HUES64 (cell line): Measurements from ENCODE around the gene DERL3.

Experiments used
- H3K27ac ChIP-seq: 2 replicates; pipeline ENCODE4 v1.7.0; 2013; ENCODE audit warnings: low read depth, low read length, inconsistent platforms
- H3K27me3 ChIP-seq: 2 replicates; pipeline ENCODE4 v1.6.1; 2013; ENCODE audit warnings: mild to moderate bottlenecking, low read length; ENCODE audit not compliant: insufficient read depth
- H3K36me3 ChIP-seq: 2 replicates; pipeline ENCODE4 v1.6.1; 2013; ENCODE audit warnings: mild to moderate bottlenecking, low read length; ENCODE audit not compliant: insufficient read depth
- H3K4me1 ChIP-seq: 2 replicates; pipeline ENCODE4 v1.6.1; 2013; ENCODE audit warnings: mild to moderate bottlenecking, low read length, moderate library complexity; ENCODE audit not compliant: insufficient read depth
- H3K4me3 ChIP-seq: 2 replicates; pipeline ENCODE4 v1.5.1; 2013; ENCODE audit warnings: mild to moderate bottlenecking, low read length, moderate library complexity
- H3K9ac ChIP-seq: 2 replicates; pipeline ENCODE4 v1.6.1; 2013; ENCODE audit warnings: mild to moderate bottlenecking, low read depth, low read length
- H3K9me3 ChIP-seq: 2 replicates; pipeline ENCODE4 v1.6.1; 2013; ENCODE audit warnings: low read depth, low read length; ENCODE audit not compliant: insufficient read depth
- WGBS: fragments of 150-250, 120-280 bp; methylation state at CpG from one replicate; pipeline ENCODE4 v1.1.7; 2013; ENCODE audit warnings: missing lambda C conversion rate; 5-methylcytosine and 5-hydroxymethylcytosine counted together

Gene DERL3

DNA sequence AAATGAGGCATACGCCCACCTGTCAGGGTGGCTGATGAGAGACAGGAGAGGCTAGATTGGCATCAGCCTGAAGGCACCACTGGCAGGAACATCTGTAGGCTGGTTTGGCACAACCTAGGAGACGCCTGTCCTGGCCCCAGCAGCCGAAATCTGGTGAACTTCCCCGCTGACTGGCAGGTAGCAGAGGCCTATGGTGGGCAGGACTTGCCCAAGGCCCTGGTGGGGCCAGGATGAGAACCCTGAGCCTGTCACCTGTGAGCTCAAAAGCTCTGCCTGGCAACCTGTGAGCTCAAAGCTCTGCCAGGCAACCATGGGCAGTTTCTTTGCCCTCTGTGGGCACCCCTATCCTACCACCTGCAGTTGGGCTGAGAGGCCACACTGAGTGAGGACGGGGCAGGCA is 2.5 kb downstream of the DERL3 start:
- no peak overlapping the region for H3K9ac ChIP-seq
- H3K36me3 ChIP-seq = peaks cover 47% of the 10 kb centered on the region
- no peaks in the 10 kb centered on the region for H3K9me3 ChIP-seq
- peaks cover 8% of the 10 kb centered on the region; the same call in 1 of the 2 replicates for H3K27me3 ChIP-seq
- 79% methylated on average over 5 of the region's 5 CpGs for WGBS
- H3K4me1 ChIP-seq = peaks cover 4% of the 10 kb centered on the region; the same call in 1 of the 2 replicates
- H3K4me3 ChIP-seq = no peak overlapping the region
- H3K27ac ChIP-seq = no peak overlapping the region

DNA sequence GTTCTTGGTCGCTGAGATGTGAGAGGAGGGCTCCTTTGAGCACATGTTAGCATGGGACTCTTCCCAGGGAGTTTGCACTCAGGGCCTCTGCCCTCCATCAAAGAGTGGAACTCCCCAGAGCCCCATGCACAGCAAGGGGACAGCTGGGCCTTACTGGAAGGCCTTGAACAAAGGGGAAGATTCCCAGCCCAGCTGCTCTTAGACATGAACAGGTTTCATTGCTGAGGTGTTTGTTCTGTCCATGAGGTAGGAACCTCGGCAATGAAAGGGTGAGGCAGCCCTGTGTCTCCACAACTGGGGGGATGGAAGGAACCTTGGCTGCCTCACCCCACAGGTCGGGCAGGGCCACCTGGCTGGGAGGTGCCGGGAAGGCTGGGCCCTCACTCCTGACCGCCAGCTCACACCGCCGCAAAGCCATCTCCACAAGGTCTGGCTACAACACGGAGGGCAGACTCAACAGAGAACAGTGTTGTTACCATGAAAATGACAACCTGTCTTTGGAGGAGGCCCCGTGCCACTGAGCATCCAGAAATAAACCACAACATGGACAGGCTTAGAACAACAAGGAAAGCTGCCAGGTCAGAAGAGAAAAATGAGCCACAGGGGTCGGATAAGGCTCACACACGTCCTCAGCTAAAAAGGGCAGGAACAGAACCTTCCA is 3.2 kb downstream of the DERL3 start:
- Histone ChIP-seq H3K9ac (no peak overlapping the region), H3K27ac (no peak overlapping the region), H3K4me3 (no peak overlapping the region), H3K36me3 (peaks cover 51% of the 10 kb centered on the region), H3K4me1 (peaks cover 4% of the 10 kb centered on the region; the same call in 1 of the 2 replicates), H3K9me3 (no peaks in the 10 kb centered on the region), H3K27me3 (peaks cover 8% of the 10 kb centered on the region; the same call in 1 of the 2 replicates)
- WGBS = 83% methylated on average over 11 of the region's 11 CpGs

DNA sequence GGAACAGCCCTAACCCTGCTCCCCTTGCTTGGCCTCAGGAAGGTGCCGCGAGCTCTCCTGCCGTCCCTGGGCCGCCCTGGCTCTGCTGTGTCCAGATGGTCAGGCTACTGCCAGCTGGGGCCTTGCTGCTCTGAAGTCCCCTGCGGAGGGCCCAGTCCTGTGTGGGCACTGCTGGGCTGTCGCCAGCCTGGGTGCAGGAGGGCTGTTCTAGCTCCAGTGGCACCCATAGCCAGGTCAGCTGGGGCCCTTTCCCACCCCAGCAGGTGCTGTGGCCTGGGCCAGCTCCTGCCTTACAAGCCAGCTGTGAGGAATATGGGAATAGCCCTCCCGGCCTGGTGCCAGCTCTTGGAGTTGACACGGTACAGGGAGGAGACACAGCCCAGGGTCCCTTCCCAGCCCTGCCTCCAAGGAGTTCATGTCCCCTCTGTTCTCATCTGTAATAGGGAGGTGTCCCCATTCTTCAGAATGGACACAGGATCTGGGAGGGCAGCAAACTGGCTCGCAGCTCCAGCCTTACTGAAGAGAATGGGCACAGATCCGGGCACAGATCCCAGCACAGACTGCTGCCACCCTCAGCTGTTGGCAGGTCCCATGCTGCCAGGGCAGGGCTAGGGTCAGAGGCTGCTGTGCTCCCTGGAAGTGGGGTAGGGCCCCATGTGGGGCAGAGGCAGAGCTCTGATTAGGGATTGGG is 3.9 kb downstream of the DERL3 start:
- H3K27ac ChIP-seq = no peak overlapping the region
- no peak overlapping the region for H3K9ac ChIP-seq
- H3K4me1 ChIP-seq = peaks cover 4% of the 10 kb centered on the region; the same call in 1 of the 2 replicates
- no peaks in the 10 kb centered on the region for H3K9me3 ChIP-seq
- H3K36me3 ChIP-seq = peaks cover 56% of the 10 kb centered on the region
- peaks cover 6% of the 10 kb centered on the region; the same call in 1 of the 2 replicates for H3K27me3 ChIP-seq
- 96% methylated on average over 10 of the region's 10 CpGs for WGBS
- H3K4me3 ChIP-seq = no peak overlapping the region

DNA sequence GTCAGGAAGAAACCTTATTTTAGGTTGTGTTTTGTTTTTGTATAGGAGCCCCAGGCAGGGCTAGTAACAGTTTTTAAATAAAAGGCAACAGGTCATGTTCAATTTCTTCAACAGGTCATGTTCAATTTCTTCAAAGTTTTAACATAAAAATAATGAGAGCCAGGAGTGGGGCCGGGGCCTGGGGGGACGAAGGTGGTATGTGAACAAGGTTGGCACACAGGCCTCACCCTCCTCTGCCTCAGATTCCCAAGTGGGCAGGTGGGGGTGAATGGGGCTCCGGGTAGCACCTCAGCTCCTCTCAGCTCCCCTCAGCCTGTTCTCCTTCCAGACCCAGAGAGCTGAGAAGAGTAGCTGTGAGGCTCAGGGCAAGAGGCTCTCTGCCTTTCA is 4.4 kb downstream of the DERL3 start:
- WGBS = 92% methylated on average over 3 of the region's 3 CpGs
- no peak overlapping the region for H3K27ac ChIP-seq
- peaks cover 4% of the 10 kb centered on the region; the same call in 1 of the 2 replicates for H3K4me1 ChIP-seq
- peaks cover 61% of the 10 kb centered on the region for H3K36me3 ChIP-seq
- H3K27me3 ChIP-seq = peaks cover 1% of the 10 kb centered on the region; the same call in 1 of the 2 replicates
- H3K9me3 ChIP-seq = no peaks in the 10 kb centered on the region
- H3K9ac ChIP-seq = no peak overlapping the region
- H3K4me3 ChIP-seq = no peak overlapping the region

DNA sequence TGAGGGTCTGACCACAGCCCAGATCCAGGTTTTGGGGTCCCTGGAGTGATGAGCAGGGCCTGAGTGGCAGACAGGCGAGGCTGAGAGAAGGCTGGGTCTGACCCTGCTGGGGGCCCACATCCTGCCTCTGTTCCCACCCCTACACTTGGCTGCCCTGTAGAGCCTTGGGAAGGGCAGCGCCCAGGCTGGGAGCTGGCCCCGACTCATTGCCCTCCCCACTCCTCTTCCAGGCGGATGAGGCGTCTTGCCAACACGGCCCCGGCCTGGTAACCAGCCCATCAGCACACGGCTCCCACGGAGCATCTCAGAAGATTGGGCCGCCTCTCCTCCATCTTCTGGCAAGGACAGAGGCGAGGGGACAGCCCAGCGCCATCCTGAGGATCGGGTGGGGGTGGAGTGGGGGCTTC is 4.9 kb downstream of the DERL3 start:
- Histone ChIP-seq H3K4me3 (no peak overlapping the region), H3K9ac (no peak overlapping the region), H3K4me1 (peaks cover 4% of the 10 kb centered on the region; the same call in 1 of the 2 replicates), H3K9me3 (no peaks in the 10 kb centered on the region), H3K27ac (no peak overlapping the region), H3K27me3 (no peaks in the 10 kb centered on the region), H3K36me3 (peaks cover 66% of the 10 kb centered on the region)
- 93% methylated on average over 12 of the region's 13 CpGs for WGBS

DNA sequence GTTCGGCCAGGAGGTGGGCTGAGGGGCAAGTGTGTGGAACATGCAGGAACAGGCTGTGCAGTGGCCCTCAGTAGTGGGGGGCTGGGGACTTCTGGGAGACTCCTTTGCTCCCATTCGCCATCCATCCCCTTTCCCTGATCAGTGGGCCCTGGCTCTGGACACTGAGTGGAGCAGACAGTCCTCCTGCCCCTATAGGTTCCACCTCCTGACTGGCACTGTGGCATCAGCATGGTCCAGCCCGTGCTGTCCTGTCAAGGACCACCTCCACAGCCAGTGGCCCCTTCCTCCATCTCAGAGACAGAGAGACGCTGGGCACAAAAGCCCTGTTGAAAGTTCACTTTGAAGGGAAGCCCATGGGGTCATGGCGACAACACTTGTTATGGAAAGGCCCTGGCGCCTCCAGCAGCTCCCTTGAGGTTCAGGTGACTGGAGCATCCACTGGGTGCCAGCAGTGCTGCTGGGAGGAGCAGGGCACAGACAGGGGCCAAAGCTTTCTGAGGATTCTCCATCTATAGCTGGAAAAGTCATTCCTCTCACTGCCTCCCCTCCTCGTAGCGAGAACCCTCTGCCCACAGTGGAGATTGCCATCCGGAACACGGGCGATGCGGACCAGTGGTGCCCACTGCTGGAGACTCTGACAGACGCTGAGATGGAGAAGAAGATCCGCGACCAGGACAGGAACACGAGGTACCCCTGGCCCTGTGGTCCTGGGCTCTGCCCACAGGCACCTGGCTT is 5.6 kb downstream of the DERL3 start:
- H3K9me3 ChIP-seq = no peaks in the 10 kb centered on the region
- peaks cover 2% of the 10 kb centered on the region; the same call in 1 of the 2 replicates for H3K4me1 ChIP-seq
- no peaks in the 10 kb centered on the region for H3K27me3 ChIP-seq
- H3K9ac ChIP-seq = no peak overlapping the region
- 88% methylated on average over 16 of the region's 16 CpGs for WGBS
- H3K27ac ChIP-seq = no peak overlapping the region
- peaks cover 73% of the 10 kb centered on the region for H3K36me3 ChIP-seq
- H3K4me3 ChIP-seq = no peak overlapping the region

DNA sequence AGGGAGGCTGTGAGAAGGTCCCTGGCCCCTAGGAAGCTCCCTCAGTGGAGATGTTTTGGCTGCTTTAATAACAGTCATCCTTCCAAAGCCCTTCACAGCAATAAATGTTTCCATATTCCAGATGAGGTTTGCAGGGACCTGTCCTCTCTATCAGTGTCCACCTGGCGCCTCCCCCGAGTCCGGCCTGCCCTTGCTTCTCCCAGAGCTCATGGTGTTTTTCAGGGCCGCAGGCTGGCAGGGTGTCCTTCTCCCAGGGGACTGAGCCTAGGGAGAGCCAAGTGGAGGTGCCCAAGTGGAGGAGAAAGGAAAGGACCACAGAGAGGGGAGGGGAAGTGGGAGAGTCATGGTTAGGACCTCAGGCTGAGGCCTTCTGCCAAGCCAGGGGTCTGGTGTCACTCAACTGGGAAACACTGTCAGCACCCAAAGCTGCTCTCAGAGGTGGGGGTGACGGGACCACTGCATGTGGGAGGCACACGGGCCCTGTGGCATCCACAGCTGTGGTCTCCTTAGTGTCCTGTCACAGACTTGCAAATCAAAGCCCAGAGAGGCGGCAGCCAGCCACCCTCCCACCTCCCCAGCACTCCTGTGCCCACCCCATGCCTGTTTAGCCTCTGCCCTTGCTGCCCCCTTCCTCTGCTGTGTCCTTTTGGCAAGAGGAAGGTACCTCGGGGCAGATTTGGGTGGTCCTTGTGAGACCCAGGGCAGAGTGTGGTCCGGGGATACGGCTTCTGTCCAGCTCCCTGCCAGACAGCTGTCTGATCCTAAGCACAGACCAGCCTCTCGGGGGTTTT is 6.4 kb downstream of the DERL3 start:
- Histone ChIP-seq H3K9ac (no peak overlapping the region), H3K4me3 (no peak overlapping the region), H3K9me3 (no peaks in the 10 kb centered on the region), H3K27me3 (no peaks in the 10 kb centered on the region), H3K36me3 (peaks cover 77% of the 10 kb centered on the region), H3K4me1 (no peaks in the 10 kb centered on the region), H3K27ac (no peak overlapping the region)
- 84% methylated on average over 11 of the region's 11 CpGs for WGBS

DNA sequence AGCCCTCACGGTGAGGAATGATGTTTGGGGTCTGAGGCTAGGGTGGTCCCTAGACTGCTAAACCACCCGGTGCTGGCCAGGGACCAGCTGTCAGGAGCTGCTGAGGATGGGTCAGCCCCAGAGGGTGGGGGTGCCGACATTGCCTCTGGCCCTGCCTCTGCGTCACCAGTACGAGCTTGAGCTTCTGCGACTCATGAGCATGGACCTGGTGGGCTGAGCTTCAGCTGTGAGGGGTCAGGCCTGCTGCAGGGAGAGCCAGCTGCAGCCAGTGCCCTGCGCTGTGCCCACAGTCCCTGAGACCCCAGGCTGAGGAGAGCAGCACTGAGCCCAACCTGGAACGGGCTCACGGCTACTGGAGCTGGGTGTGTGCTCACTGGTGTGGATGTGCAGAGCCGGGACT is 7.0 kb downstream of the DERL3 start:
- H3K27me3 ChIP-seq = no peaks in the 10 kb centered on the region
- H3K36me3 ChIP-seq = peaks cover 84% of the 10 kb centered on the region
- no peak overlapping the region for H3K4me3 ChIP-seq
- 93% methylated on average over 10 of the region's 10 CpGs for WGBS
- H3K9me3 ChIP-seq = no peaks in the 10 kb centered on the region
- H3K9ac ChIP-seq = no peak overlapping the region
- H3K27ac ChIP-seq = no peak overlapping the region
- H3K4me1 ChIP-seq = no peaks in the 10 kb centered on the region

DNA sequence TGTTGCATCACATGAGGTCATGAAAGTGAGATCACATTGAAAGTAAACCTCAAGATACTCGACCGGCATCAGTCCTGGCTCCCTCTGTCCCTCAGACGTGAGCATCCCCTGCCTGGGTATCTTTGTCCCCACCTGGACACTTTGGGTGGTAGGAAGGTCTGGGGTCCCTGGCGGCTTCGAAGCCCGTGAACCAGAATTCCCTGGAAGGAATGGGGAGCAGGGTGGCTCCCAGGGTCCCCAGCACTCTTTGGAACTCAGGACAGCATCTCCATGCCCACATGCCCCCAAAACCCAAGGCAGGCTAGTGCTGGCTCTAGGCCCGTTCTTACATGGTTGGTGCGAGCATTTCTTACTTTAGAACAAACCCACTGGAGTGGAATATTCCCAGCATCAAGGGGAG is 7.5 kb downstream of the DERL3 start:
- 96% methylated on average over 8 of the region's 8 CpGs for WGBS
- no peaks in the 10 kb centered on the region for H3K4me1 ChIP-seq
- H3K36me3 ChIP-seq = peaks cover 88% of the 10 kb centered on the region
- no peak overlapping the region for H3K27ac ChIP-seq
- no peaks in the 10 kb centered on the region for H3K27me3 ChIP-seq
- H3K9me3 ChIP-seq = no peaks in the 10 kb centered on the region
- H3K4me3 ChIP-seq = no peak overlapping the region
- H3K9ac ChIP-seq = no peak overlapping the region

DNA sequence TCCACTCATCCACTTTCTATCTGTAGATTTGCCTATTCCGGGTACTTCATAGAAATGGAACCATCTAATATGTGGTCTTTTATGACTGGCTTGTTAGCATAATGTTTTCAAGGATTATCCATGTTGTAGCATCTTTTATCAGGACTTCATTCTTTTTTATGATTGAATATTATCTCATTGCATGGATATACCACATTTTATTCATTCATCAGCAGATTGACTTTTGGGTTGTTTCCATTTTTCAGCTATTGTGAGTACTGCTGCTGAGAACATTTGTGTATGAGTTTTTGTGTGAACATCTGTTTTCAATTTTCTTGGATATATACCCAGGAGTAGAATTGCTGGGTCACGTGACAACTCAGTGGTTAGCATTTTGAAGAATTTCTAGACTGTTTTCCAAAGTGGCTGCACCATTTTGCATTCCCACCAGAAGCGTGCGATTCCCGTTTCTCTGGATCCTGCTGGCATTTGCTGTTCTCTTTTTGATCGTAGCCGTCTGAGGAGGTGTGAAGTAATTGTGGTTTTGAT is 8.9 kb downstream of the DERL3 start:
- Histone ChIP-seq H3K36me3 (peaks cover 87% of the 10 kb centered on the region), H3K4me1 (no peaks in the 10 kb centered on the region), H3K27ac (no peak overlapping the region), H3K9me3 (no peaks in the 10 kb centered on the region), H3K9ac (no peak overlapping the region), H3K27me3 (no peaks in the 10 kb centered on the region), H3K4me3 (no peak overlapping the region)
- WGBS = 97% methylated on average over 7 of the region's 7 CpGs
